GM12878 (cell line): ENCODE measurements around the gene RAB3IL1. TPM values are rescaled to one million over a fixed set of nuclear protein-coding genes. Genes with fewer than 3 reads are reported as not detected.
"Not testable (repeated sequence)": the region's sequence is repeated elsewhere in the genome, so short reads cannot be mapped to it uniquely, and the experiment has no call there.

Experiments used
- ATAC-seq: fragments of 200-7000 bp; cut with Tn5 transposase; 3 replicates; pipeline ENCODE4 v1.9.1; 2020; ENCODE audit warnings: mild to moderate bottlenecking, moderate library complexity
- BruUV-seq: library from RNA; stranded (reverse); fragments of 400-500 nt; replicated peaks from 2 replicates; lab custom pipeline; 2021; lab: Mats Ljungman, UMichigan
- CTCF ChIA-PET: fragments of 300-600 bp; sonication (Branson Sonifier 250); formaldehyde crosslinking; extraction: SDS; loops from one replicate; lab custom pipeline; 2021; ENCODE audit warnings: inconsistent platforms; lab: Yijun Ruan, JAX
- POLR2A ChIA-PET: fragments of 350-600 bp; formaldehyde crosslinking; extraction: SDS; loops from one replicate; lab custom pipeline; 2021; ENCODE audit warnings: inconsistent platforms; lab: Charles Lee
- RAD21 ChIA-PET: fragments of 300-600 bp; sonication (Branson Sonifier 250); formaldehyde crosslinking; loops from one replicate; lab custom pipeline; 2023; ENCODE audit warnings: antibody characterized with exemption; ENCODE audit not compliant: unreplicated experiment; lab: Charles Lee
- SMC1A ChIA-PET: fragments of 300-600 bp; sonication (Branson Sonifier 250); formaldehyde crosslinking; loops from one replicate; lab custom pipeline; 2023; ENCODE audit not compliant: unreplicated experiment, uncharacterized antibody; lab: Charles Lee
- DNase-seq: peaks from one replicate; pipeline ENCODE4 v3.0.0-alpha.2; 2011; ENCODE audit warnings: low read depth, low spot score
- FAIRE-seq: peaks from 3 replicates; lab custom pipeline; 2011; peaks lifted over from hg19 to GRCh38; lab: Jason Lieb, UNC
- H2AFZ ChIP-seq: 2 replicates; pipeline ENCODE4 v1.6.0; 2011; ENCODE audit warnings: low read depth, low read length, control low read depth; ENCODE audit not compliant: control insufficient read depth
- H3K27ac ChIP-seq: 2 replicates; pipeline ENCODE4 v1.5.1; 2011; ENCODE audit warnings: control low read depth; ENCODE audit not compliant: control insufficient read depth, insufficient read depth
- H3K27me3 ChIP-seq, 2 experiments: replicated peaks in 1 of 2; 2 replicates each; pipeline versions ENCODE4 v1.6.0 to v1.6.1; 2011; ENCODE audit warnings: low read length in 1 of 2; ENCODE audit not compliant: control insufficient read depth in 2 of 2, insufficient read depth in 2 of 2
- H3K36me3 ChIP-seq, 2 experiments: 2 replicates each; pipeline ENCODE4 v1.5.1; 2011; ENCODE audit warnings: low read length in 1 of 2; ENCODE audit not compliant: control insufficient read depth in 2 of 2, insufficient read depth in 2 of 2
- H3K4me1 ChIP-seq: 2 replicates; pipeline ENCODE4 v1.6.1; 2011; ENCODE audit warnings: mild to moderate bottlenecking, low read length, moderate library complexity, mixed read lengths; ENCODE audit not compliant: control insufficient read depth, insufficient read depth
- H3K4me2 ChIP-seq: 2 replicates; pipeline ENCODE4 v1.6.0; 2011; ENCODE audit warnings: control low read depth; ENCODE audit not compliant: control insufficient read depth, insufficient read depth
- H3K4me3 ChIP-seq: fragments of 200-600 bp; sonication (generic); 2 replicates; pipeline ENCODE4 v1.5.1; 2016
- H3K79me2 ChIP-seq: 2 replicates; pipeline ENCODE4 v1.6.0; 2011; ENCODE audit warnings: low read length; ENCODE audit not compliant: control insufficient read depth, insufficient read depth
- H3K9ac ChIP-seq: 2 replicates; pipeline ENCODE4 v1.8.0; 2011; ENCODE audit warnings: low read length, control low read depth, mixed read lengths; ENCODE audit not compliant: control insufficient read depth, insufficient read depth
- H3K9me3 ChIP-seq: replicated peaks from 3 replicates; pipeline ENCODE4 v1.5.1; 2011; ENCODE audit warnings: mild to moderate bottlenecking, low read length; ENCODE audit not compliant: control insufficient read depth, insufficient read depth
- H4K20me1 ChIP-seq: 2 replicates; pipeline ENCODE4 v1.6.0; 2011; ENCODE audit not compliant: control insufficient read depth, insufficient read depth
- BACH1 ChIP-seq: fragments of 450-650 bp; IDR thresholded peaks from 2 replicates; pipeline ENCODE4 v1.6.1; 2017; ENCODE audit warnings: mild to moderate bottlenecking, borderline replicate concordance
- CHD1 ChIP-seq: IDR thresholded peaks from 2 replicates; pipeline ENCODE4 v1.6.1; 2012; ENCODE audit warnings: low read depth, low read length, improper control_type of control experiment
- RAD51 ChIP-seq: fragments of 450-650 bp; IDR thresholded peaks from 2 replicates; pipeline ENCODE4 v1.6.1; 2016; ENCODE audit warnings: moderate library complexity, mild to moderate bottlenecking, inconsistent platforms
- RUNX3 ChIP-seq: IDR thresholded peaks from 2 replicates; pipeline ENCODE4 v1.6.1; 2012; ENCODE audit warnings: low read length, inconsistent platforms
- ZBED1 ChIP-seq: IDR thresholded peaks from 2 replicates; pipeline ENCODE4 v1.6.1; 2016; ENCODE audit warnings: borderline replicate concordance
- WGBS: methylation state at CpG from one replicate; pipeline ENCODE4 v1.1.6; 2016; ENCODE audit warnings: low lambda C conversion rate; ENCODE audit not compliant: insufficient replicate concordance, insufficient coverage; ENCODE audit errors: missing lambda C conversion rate; 5-methylcytosine and 5-hydroxymethylcytosine counted together
- in situ Hi-C: fragments of 300-500 bp; cut with MboI; formaldehyde crosslinking; loops from 9 replicates; pipeline ENCODE4 v1.14.3; 2018; ENCODE audit warnings: mixed read lengths
- intact Hi-C: fragments of 100-400 bp; cut with micrococcal nuclease; formaldehyde crosslinking; loops from one replicate; pipeline ENCODE4 v1.14.2; 2022; ENCODE audit not compliant: unreplicated experiment
- polyA plus RNA-seq, 11 experiments: library from polyadenylated mRNA; depleted of rRNA in 4 of 11; unstranded in 6 of 11; stranded (reverse) in 5 of 11; fragments of >200 nt; fragmentation: Nextera tagmentation in 4 of 11; fragmentation: Illumina TruSeq in 1 of 11; extraction: Ambion mirVana in 4 of 11; extraction: Trizol in 1 of 11; gene quantifications; 1 replicate in 1 of 11; 2 replicates in 10 of 11; pipeline versions ENCODE4 v1.2.1 to v1.2.3, GENCODE V29; 2011 to 2016; ENCODE audit warnings: inconsistent platforms in 2 of 11, missing spikeins in 2 of 11, low read depth in 1 of 11
- total RNA-seq, 4 experiments: library from RNA; depleted of rRNA in 3 of 4; stranded (reverse); fragments of >200 nt in 3 of 4; fragmentation: Illumina TruSeq in 1 of 4; extraction: Trizol in 1 of 4; gene quantifications; 2 replicates each; pipeline versions ENCODE4 v1.2.1 to v1.2.3, GENCODE V29; 2013 to 2021
- TF ChIP-seq, protein P1 (sequence below): IDR thresholded peaks from 2 replicates; pipeline ENCODE4 v1.6.1; 2011; ENCODE audit warnings: borderline replicate concordance, low read depth, mild to moderate bottlenecking, moderate library complexity, low read length; ENCODE audit not compliant: insufficient read depth, poor library complexity, severe bottlenecking
- TF ChIP-seq, protein P2 (sequence below): fragments of 450-650 bp; IDR thresholded peaks from 2 replicates; pipeline ENCODE4 v1.6.1; 2016; ENCODE audit warnings: mild to moderate bottlenecking
- TF ChIP-seq, protein P3 (sequence below): IDR thresholded peaks from 2 replicates; pipeline ENCODE4 v1.6.1; 2011; ENCODE audit warnings: borderline replicate concordance, low read depth, mild to moderate bottlenecking, moderate library complexity, mixed read lengths, low read length; ENCODE audit not compliant: insufficient read depth; ENCODE audit errors: extremely low read length

Gene RAB3IL1
- total and polyA plus RNA-seq, 10 of the 15 experiments (the other 5 are each of a cell fraction or from before 2014, with no cell fraction given), result 0.04 TPM; not detected in 9

DNA sequence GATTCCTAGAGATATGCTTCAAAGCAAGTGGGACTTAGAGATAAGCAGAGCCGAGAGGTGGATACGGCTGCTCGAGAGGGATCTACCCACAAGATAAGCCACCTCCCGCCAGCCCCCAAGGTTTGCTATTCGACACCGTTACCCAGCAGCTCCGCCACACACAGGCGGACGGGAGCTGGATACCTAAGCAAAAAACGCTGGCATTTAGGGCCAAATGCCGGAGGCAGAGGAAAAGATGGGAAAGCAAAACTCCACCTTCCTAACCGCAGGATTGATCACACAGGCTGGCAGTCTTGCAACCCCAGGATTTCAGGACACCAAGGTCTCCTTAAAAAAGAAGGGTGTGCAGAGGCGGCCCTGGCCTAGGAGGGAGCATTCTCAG is 49.4 kb upstream of the RAB3IL1 start (continued):
- TF ChIP-seq, protein P1, sequence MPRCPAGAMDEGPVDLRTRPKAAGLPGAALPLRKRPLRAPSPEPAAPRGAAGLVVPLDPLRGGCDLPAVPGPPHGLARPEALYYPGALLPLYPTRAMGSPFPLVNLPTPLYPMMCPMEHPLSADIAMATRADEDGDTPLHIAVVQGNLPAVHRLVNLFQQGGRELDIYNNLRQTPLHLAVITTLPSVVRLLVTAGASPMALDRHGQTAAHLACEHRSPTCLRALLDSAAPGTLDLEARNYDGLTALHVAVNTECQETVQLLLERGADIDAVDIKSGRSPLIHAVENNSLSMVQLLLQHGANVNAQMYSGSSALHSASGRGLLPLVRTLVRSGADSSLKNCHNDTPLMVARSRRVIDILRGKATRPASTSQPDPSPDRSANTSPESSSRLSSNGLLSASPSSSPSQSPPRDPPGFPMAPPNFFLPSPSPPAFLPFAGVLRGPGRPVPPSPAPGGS, result no peak
- TF ChIP-seq RUNX3, result peak; percentile 53
- TF ChIP-seq, protein P2, sequence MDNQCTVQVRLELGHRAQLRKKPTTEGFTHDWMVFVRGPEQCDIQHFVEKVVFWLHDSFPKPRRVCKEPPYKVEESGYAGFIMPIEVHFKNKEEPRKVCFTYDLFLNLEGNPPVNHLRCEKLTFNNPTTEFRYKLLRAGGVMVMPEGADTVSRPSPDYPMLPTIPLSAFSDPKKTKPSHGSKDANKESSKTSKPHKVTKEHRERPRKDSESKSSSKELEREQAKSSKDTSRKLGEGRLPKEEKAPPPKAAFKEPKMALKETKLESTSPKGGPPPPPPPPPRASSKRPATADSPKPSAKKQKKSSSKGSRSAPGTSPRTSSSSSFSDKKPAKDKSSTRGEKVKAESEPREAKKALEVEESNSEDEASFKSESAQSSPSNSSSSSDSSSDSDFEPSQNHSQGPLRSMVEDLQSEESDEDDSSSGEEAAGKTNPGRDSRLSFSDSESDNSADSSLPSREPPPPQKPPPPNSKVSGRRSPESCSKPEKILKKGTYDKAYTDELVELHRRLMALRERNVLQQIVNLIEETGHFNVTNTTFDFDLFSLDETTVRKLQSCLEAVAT, result peak; percentile 72; the same call in 1 of the 2 replicates
- TF ChIP-seq CHD1, result peak; percentile 30; the same call in 1 of the 2 replicates

DNA sequence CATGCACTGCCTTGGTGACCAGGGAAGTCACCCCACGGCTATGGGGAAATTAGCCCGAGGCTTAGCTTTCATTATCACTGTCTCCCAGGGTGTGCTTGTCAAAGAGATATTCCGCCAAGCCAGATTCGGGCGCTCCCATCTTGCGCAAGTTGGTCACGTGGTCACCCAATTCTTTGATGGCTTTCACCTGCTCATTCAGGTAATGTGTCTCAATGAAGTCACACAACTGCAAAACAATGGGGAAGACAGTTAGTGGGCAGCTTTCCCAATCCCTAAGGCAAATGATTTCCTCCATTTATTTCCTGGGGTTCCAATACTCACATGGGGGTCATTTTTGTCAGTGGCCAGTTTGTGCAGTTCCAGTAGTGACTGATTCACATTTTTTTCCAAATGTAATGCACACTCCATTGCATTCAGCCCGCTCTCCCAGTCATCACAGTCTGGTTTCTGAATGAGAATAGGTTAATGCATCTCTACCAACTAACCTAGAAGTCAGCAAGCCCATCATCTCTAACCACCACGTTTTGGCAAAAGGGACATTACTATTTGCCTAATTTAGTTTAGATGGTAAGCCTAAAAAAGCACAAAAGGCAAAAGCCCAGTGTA is 47.4 kb upstream of the RAB3IL1 start:
- intact Hi-C loops, result loop anchor here (5.0 kb wide), 4 partner anchors 88 to 167 kb away; partner anchors contain the start of genes FADS2 and INCENP
- ATAC-seq, H3K27me3 ChIP-seq, in situ Hi-C loops, FAIRE-seq, DNase-seq, H4K20me1 ChIP-seq, H3K9me3 ChIP-seq, H2AFZ ChIP-seq: not testable (repeated sequence)
- peaks cover 6 to 16% of the 10 kb centered on the region in 2 experiments for H3K36me3 ChIP-seq
- 23% methylated on average over 9 of the region's 9 CpGs for WGBS
- TF ChIP-seq ZBED1, result 0 out of 2 replicates have a peak, but pooled peaks have one; percentile 14
- TF ChIP-seq, protein P3, sequence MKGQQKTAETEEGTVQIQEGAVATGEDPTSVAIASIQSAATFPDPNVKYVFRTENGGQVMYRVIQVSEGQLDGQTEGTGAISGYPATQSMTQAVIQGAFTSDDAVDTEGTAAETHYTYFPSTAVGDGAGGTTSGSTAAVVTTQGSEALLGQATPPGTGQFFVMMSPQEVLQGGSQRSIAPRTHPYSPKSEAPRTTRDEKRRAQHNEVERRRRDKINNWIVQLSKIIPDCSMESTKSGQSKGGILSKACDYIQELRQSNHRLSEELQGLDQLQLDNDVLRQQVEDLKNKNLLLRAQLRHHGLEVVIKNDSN, result peak; percentile 42
- TF ChIP-seq RAD51, result peak; percentile 90
- 0 out of 2 replicates have a peak, but pooled peaks have one; percentile 15 for TF ChIP-seq BACH1
- peak overlapping the region; percentile 50 for H3K27ac ChIP-seq
- peak overlapping the region; percentile 93 for H3K9ac ChIP-seq
- ChIA-PET POLR2A (interaction anchor here (1.3 to 1.4 kb wide), 3 partner anchors 13 to 211 kb away, joined by 3 to 4 read pairs (median 3); no protein-coding TSS in a partner anchor), SMC1A (interaction anchor here (1.0 to 3.7 kb wide), 5 partner anchors 14 to 117 kb away, joined by 3 to 20 read pairs (median 6); no protein-coding TSS in a partner anchor), RAD21 (interaction anchor here (1.0 to 1.7 kb wide), 3 partner anchors 17 to 83 kb away, joined by 3 to 5 read pairs (median 4); no protein-coding TSS in a partner anchor), CTCF (interaction anchor here (0.7 to 7.0 kb wide), 9 partner anchors 8 to 167 kb away, joined by 3 to 49 read pairs (median 4); no protein-coding TSS in a partner anchor)
- BruUV-seq, result TSS peak; percentile 83
- H3K4me2 ChIP-seq, result peak overlapping the region; percentile 91
- H3K4me1 ChIP-seq, result peaks cover 28% of the 10 kb centered on the region
- H3K4me3 ChIP-seq, result peak overlapping the region; percentile 100
- peaks cover 36% of the 10 kb centered on the region for H3K79me2 ChIP-seq
